Left ventricle myocardium inferior (tissue), 1 donor: Measurements from ENCODE around the gene MANF. TPM values are rescaled to one million over a fixed set of nuclear protein-coding genes. Genes with fewer than 3 reads are reported as not detected.

Experiments
- DNase-seq: peaks from one replicate; pipeline ENCODE4 v3.0.0-alpha.2; 2020
- H3K27ac ChIP-seq: fragments of 200-600 bp; replicated peaks from 2 replicates; pipeline ENCODE4 v1.8.0; 2021
- H3K27me3 ChIP-seq: fragments of 200-600 bp; 2 replicates; pipeline ENCODE4 v1.8.0; 2021; ENCODE audit warnings: low read depth
- H3K36me3 ChIP-seq: fragments of 200-600 bp; 2 replicates; pipeline ENCODE4 v1.8.0; 2021
- H3K4me1 ChIP-seq: fragments of 200-600 bp; 2 replicates; pipeline ENCODE4 v1.8.0; 2021
- H3K4me3 ChIP-seq: fragments of 200-600 bp; 2 replicates; pipeline ENCODE4 v1.8.0; 2021; ENCODE audit warnings: mild to moderate bottlenecking, moderate library complexity
- H3K9me3 ChIP-seq: fragments of 200-600 bp; replicated peaks from 2 replicates; pipeline ENCODE4 v1.8.0; 2021
- intact Hi-C: fragments of 100-400 bp; cut with micrococcal nuclease; formaldehyde crosslinking; loops from one replicate; pipeline ENCODE4 v1.11.0; 2022
- long read RNA-seq: library from polyadenylated mRNA; unstranded; transcript quantifications from one replicate; pipeline ENCODE4 v2.0.0, GENCODE V29; 2021
- total RNA-seq: library from RNA; stranded (reverse); fragmentation: NEBNext Ultra II Directional; extraction: Animal tissue kit (Norgen Biotek cat#: 25700); gene quantifications from one replicate; pipeline ENCODE4 v1.2.1, GENCODE V29; 2021
- TF ChIP-seq, protein P1 (sequence below): fragments of 200-600 bp; IDR thresholded peaks from 2 replicates; pipeline ENCODE4 v1.8.0; 2021; ENCODE audit warnings: antibody characterized with exemption, mild to moderate bottlenecking, borderline replicate concordance
- donor health status: DM: no; HTN: yes; CAD: no; lungs with severe emphysema.

Gene MANF
- 48.5 TPM for total RNA-seq
- long read RNA-seq, transcript MANF-204 (4 exons, 1,153 nt) = major isoform, 5 of 6 reads
- long read RNA-seq, partial matches to known transcripts = 0 of 6 reads
- long read RNA-seq, other reads (novel, unspliced or antisense) = 0 of 6 reads

DNA sequence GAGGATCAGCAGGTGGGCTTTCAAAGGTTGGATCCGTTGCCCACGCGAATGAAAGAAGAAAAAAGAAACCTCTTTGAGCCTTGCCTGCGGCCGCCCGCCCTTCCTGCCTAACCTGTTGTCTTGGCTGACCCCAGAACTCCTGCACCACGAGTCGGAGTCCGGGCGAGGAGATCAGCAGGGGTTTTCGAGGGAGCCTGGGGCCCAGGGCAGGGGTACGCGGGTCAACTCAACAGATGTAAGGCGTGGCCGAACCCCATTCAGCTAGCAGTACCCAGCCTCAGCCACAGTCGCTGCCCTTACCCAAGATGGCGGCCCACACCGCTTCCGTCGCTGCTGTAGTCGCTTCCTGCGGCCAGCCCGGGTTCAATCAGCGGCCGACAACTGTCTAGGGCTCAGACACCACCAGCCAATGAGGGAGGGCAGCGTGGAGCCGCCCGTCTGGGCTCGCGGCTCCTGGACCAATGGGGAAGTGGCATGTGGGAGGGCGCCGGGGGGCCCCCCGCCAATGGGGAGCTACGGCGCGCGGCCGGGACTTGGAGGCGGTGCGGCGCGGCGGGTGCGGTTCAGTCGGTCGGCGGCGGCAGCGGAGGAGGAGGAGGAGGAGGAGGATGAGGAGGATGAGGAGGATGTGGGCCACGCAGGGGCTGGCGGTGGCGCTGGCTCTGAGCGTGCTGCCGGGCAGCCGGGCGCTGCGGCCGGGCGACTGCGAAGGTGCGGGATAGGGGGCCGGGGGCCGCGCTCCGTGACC lies at the start of gene MANF:
TSS of gene MANF (plus strand) at position 566 of the 748 bp plus-strand sequence. CDS start at position 618, 52 bp downstream.
- Histone ChIP-seq H3K4me3 (peak within 1 kb of the TSS; percentile 85), H3K27me3 (no peaks in the 10 kb centered on the region), H3K9me3 (no peaks in the 10 kb centered on the region), H3K27ac (peak within 1 kb of the TSS; percentile 94), H3K4me1 (peaks cover 61% of the 10 kb centered on the region), H3K36me3 (peaks cover 28% of the 10 kb centered on the region)
- TF ChIP-seq, protein P1, sequence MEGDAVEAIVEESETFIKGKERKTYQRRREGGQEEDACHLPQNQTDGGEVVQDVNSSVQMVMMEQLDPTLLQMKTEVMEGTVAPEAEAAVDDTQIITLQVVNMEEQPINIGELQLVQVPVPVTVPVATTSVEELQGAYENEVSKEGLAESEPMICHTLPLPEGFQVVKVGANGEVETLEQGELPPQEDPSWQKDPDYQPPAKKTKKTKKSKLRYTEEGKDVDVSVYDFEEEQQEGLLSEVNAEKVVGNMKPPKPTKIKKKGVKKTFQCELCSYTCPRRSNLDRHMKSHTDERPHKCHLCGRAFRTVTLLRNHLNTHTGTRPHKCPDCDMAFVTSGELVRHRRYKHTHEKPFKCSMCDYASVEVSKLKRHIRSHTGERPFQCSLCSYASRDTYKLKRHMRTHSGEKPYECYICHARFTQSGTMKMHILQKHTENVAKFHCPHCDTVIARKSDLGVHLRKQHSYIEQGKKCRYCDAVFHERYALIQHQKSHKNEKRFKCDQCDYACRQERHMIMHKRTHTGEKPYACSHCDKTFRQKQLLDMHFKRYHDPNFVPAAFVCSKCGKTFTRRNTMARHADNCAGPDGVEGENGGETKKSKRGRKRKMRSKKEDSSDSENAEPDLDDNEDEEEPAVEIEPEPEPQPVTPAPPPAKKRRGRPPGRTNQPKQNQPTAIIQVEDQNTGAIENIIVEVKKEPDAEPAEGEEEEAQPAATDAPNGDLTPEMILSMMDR = peak; percentile 32
- intact Hi-C loops = no loop called here
- peak; percentile 98 for DNase-seq

DNA sequence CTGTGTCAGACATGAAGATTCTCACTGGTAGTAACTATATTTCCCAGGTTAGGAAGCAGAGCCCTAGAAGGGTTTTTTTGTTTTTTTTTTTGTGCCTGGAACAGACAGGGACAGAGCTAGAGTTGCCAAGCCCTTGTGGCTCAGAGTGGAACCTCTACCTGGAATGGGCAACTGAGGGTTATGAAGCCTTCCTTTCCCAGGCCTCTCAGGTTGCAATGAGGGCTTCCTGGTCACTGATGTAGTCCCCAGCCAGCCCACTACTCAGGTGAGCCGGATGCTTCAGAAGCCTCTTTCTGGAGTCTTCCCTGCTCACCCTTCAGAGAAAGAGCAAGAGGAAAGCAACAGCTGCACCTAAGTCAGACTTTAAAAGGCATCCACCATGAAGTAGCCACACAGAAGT lies 48.8 kb upstream of the MANF start:
- Histone ChIP-seq H3K27ac (no peak overlapping the region), H3K4me1 (peaks cover 22% of the 10 kb centered on the region), H3K27me3 (no peaks in the 10 kb centered on the region), H3K9me3 (no peaks in the 10 kb centered on the region), H3K36me3 (peaks cover 6% of the 10 kb centered on the region), H3K4me3 (no peak overlapping the region)
- intact Hi-C loops = no loop called here
- TF ChIP-seq, protein P1 = no peak
- no peak for DNase-seq

DNA sequence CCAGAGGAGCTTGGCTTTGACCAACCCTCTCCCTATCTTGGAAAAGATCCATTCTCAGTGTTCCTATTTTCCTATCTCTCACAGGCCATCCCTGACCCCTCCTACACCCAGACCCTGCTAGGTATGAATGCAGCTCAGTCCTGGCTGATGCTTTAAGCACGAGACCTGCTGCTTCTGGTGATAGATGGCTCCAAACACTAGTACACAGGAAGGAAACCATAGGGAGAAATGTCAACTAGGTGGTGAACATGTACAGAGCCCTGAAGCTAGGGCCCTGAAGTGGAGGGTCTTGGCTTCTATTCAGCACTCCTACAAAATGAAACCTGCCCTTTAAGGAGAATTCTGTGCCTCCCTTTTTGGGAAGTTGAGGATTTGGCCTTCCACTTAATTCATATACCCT lies 47.4 kb upstream of the MANF start:
- H3K36me3 ChIP-seq = peaks cover 6% of the 10 kb centered on the region
- no peaks in the 10 kb centered on the region for H3K9me3 ChIP-seq
- TF ChIP-seq, protein P1 = no peak
- intact Hi-C loops = no loop called here
- DNase-seq = no peak
- peaks cover 22% of the 10 kb centered on the region for H3K4me1 ChIP-seq
- H3K27me3 ChIP-seq = no peaks in the 10 kb centered on the region
- no peak overlapping the region for H3K27ac ChIP-seq
- H3K4me3 ChIP-seq = no peak overlapping the region

DNA sequence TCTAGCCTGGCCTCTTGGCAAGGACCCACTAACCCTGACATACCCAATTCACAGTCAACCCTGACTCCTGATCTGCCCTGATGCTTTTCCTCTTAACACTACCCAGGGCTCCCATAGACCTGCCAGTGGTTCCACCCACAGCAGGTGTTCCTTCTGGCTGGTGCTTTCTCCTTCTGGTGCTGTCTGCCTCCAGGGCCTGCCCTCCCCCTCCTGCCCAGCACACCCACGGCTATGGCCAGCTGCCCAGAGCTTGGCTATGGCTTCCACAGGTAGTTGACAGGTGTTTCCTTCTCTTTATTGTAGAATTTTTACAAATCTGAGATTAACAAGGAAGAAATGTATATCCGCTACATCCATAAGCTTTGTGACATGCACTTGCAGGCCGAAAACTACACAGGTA lies 46.5 kb upstream of the MANF start:
- Histone ChIP-seq H3K36me3 (peaks cover 6% of the 10 kb centered on the region), H3K4me1 (peaks cover 22% of the 10 kb centered on the region), H3K9me3 (no peaks in the 10 kb centered on the region), H3K27ac (no peak overlapping the region), H3K27me3 (no peaks in the 10 kb centered on the region), H3K4me3 (no peak overlapping the region)
- DNase-seq = no peak
- intact Hi-C loops = no loop called here
- TF ChIP-seq, protein P1 = no peak

DNA sequence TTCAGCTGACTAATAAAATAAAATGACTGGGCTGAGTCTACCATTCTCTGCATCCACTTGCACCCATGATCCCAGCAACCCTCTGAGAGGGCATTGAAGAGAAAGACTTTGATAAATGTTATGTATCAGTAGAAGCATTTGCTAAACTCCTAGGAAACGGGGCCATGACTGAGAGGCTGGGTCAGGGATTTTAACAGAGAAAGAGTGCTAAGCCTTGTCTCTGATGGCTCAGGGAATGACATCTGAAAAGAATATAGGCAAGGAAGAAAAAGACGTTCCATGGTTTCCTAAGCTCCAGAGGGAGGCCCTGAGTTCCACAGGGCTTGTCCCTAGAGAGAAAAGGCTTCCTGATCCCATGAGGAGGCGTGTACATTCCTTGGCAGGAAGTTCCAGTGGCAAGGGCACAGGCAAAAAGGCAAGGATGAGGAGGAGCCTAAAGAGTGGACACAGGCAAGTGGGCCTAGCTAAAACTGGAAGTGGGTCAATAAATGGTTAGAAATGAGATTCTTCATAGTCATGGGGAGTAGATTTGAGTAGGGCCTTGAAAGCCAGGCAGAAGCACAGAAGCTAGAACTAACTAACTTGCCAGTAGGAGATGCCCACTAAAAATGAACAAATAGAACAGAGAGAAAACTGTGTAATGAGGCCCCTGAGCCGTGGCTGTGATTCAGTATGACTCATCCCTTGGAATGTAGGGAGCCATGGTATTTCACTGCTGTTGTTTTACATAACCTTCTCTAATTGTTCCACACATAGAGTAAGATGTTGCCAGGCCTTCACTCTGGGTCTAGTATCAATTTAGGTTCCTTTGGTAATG lies 44.9 kb upstream of the MANF start:
- Histone ChIP-seq H3K27me3 (no peaks in the 10 kb centered on the region), H3K9me3 (no peaks in the 10 kb centered on the region), H3K27ac (peak overlapping the region; percentile 27), H3K4me1 (peaks cover 22% of the 10 kb centered on the region), H3K36me3 (peaks cover 6% of the 10 kb centered on the region), H3K4me3 (no peak overlapping the region)
- no peak for DNase-seq
- intact Hi-C loops = no loop called here
- TF ChIP-seq, protein P1 = no peak
